COLO668 (cell line): ENCODE measurements around the gene PRKX.
"Not testable (repeated sequence)": the region's sequence is repeated elsewhere in the genome, so short reads cannot be mapped to it uniquely, and the experiment has no call there.

Experiments
- DNase-seq: peaks from one replicate; lab custom pipeline; 2025; ENCODE audit not compliant: unreplicated experiment; lab: John Stamatoyannopoulos, UW

Gene PRKX

DNA sequence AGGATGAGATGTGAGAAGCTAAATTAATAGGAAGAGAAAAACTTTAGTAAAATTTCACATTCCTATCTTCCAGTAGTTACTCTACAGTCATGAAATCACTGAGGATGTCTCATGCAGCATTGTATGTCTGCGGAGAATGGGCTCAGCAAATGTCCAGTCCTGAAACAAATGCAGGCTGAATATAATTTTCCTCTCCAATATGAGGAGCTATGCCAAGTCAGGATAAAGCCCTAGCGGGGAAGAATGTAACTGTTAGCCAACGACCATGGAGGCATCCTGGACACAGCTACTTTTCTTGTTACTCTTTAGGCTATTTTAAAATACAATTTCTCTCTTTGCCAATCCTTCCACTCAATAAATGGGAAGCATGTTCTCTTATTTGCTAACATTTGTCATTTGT lies 127.7 kb downstream of the PRKX start:
- no peak for DNase-seq

DNA sequence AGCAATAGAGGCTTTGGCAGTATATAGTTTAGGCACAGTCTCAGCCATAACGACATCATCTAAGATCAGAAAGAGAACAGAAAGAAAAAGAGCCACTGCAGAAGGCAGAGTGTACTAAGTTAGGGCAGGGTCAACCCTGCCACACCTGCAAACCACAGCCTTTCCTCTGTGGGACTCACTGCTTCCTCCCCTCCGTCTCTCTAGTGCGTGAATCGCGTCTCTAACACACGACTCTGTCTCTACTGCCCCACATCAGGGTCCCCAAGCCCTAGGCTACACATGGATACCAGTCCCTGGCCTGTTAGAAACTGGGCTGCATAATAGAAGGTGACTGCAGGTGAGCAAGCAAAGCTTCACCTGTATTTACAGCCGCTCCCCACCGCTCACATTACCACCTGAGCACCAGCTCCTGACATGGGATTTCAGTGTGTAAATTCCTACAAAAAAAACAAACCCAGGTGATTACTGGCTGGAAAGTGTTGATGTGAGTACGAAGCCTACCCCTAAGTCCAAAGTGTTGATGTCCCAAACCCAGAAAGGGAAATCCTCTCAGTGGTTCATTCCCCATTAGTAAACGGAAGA lies 128.9 kb downstream of the PRKX start:
- DNase-seq, result peak; percentile 6

DNA sequence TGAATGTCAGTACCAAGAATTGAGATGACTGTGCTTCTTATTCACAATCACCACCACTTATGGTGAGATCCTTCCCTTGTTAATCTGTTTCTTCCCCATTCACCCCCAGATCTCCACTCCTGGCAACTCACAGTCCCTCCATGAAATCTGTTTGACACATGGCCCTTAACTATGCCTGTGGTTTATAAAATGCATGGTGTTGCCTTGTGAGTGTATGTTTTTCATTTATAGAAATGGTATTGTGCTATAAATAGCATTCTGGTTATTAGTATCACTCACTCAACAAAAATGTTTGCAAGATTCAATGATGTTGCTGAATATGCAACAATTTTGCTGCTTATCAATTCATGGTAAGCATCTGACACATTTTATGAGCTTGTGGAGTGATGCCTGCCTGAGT lies 131.0 kb downstream of the PRKX start:
- no peak for DNase-seq

DNA sequence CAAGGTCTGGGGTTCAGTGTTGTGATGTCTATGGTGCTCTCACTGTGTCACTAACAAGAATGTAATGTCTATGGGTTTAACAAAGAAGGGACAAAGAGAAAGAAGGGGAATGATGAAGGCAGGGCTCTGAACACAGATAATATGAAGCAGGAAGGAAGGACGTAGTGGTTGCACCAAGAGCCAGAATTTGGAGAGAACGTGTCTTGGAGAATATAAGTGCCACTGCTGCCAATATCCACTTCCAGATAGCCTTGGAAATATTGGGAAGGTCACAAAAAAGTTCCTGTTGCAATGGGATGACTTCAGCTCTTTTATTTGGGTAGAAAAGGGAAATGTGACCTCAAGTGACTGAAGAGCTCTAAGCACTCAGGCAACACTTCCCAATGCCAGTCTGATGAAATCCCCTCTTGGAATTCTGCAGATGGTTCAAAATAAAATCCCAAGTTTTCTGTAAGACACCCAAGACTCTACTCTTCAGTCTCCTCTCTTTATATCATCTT lies 131.8 kb downstream of the PRKX start:
- no peak for DNase-seq

DNA sequence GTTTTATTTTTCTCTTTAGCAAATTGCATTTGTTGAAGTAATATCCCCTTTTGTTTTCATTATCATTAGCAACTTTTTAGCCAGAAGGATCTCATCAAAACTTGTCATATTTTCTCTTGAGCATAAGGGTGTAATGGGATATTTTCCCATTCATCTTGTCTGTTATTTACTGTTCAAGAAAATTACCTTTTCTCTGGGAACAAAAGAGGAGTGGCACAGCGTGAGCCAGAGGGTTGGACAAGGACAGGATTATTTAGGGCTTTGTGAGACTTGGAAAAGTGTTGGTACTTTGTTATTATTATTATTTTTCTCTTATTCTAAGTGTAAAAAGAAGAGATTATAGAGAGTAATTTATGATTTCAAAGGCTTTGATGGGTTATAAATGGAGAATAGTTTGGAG lies 135.9 kb downstream of the PRKX start:
- DNase-seq, result no peak

DNA sequence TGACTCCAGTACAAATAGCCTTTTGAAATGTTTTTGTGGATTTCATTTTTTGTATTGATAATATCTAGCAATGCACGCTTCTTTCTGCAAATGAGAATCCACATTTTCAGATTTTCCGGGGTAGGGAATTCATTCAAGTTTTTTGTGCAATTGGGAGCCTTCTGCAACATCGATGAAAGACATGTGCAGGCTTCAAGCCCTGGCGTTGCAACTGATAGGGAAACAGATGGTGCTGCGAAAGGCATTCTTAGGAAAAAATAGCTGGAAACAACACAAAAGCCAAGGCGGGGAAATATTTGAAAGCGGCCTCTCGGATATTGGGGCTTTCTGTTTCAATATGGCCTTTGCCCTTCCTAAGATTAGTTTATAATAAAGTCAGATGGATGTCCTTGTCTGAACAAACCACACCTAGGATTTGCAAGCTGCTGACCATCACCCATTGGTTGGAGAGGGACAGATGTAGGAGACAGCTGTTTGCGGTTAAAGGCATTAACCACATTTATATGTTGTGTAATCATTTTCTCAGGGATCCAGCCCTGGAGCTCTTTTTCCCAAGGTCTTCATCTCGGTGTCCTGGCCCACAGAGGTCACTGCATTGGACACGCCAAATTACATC lies 136.5 kb downstream of the PRKX start:
- DNase-seq, result peak; percentile 4

DNA sequence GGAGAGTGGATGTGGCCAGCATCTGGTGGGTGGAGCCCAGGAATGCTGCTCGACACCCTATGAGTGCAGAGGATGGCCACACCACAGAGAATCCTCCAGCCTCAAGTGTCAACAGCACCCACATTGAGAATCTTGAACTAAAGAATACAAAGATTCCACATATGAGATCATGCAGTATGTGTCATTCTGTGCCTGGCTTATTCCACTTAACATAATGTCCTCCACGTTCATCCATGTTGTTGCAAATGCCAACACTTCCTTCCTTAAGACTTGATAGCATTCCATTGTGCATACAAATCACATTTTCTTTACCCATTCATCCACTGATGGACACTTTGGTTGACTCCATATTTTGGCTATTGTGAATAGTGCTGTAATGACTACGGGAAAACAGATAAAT lies 145.8 kb downstream of the PRKX start:
- no peak for DNase-seq

DNA sequence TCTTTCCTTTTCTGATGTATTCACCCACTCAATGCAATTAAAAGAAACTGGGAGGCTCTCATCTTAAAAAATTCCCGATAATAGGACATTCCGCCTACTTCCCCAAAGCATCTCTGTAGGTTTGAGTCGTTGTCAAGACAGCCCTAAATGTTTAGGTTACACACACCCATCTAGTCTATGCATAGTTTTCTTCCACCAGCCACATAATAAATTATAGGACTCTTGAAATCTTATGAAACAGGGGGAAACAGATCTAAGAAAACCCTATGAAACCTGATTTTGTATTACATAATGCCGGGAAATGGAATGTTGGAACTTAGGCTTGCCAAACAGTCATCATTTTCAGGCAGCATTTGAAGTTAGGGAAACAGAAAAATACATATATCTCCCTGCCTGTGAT lies 150.0 kb downstream of the PRKX start:
- no peak for DNase-seq

DNA sequence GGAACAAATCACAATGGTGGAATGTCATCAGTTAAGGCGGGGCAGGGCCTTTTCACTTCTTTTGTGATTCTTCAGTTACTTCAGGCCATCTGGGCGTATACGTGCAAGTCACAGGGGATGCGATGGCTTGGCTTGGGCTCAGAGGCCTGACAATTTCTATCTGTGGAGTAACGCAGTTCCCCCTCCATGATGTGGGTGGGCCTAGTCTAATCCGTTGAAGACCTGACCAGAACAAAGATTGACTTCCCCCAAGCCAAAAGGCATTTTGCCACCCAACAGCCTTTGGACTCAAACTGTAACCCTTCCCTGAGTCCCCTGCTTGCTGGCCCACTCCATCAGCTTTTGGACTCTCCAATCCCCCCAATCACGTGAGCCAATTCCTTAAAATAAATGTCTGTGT lies 153.4 kb downstream of the PRKX start:
- DNase-seq, result not testable (repeated sequence)
